Keratinocyte (primary cell): ENCODE measurements around the gene MTHFD1L. TPM values are rescaled to one million over a fixed set of nuclear protein-coding genes. Genes with fewer than 3 reads are reported as not detected.
"Not testable (repeated sequence)": the region's sequence is repeated elsewhere in the genome, so short reads cannot be mapped to it uniquely, and the experiment has no call there.

Source experiments
- DNase-seq: peaks from one replicate; pipeline ENCODE4 v3.0.0-alpha.2; 2011; ENCODE audit warnings: low read depth, missing footprints, low spot score
- FAIRE-seq: peaks from 2 replicates; lab custom pipeline; 2011; peaks lifted over from hg19 to GRCh38; lab: Jason Lieb, UNC
- H2AFZ ChIP-seq: 2 replicates; pipeline ENCODE4 v1.6.0; 2012; ENCODE audit warnings: low read length, control low read depth, inconsistent platforms; ENCODE audit not compliant: control insufficient read depth
- H3K27ac ChIP-seq: 2 replicates; pipeline ENCODE4 v1.5.1; 2011; ENCODE audit warnings: low read length; ENCODE audit not compliant: control insufficient read depth, insufficient read depth
- H3K27me3 ChIP-seq: 3 replicates; pipeline ENCODE4 v1.6.0; 2011; ENCODE audit warnings: low read length; ENCODE audit not compliant: control insufficient read depth, insufficient read depth; ENCODE audit errors: extremely low read depth
- H3K36me3 ChIP-seq, 2 experiments: 2 replicates in 1 of 2; 3 replicates in 1 of 2; pipeline ENCODE4 v1.5.1; 2011; ENCODE audit warnings: low read length in 2 of 2, mild to moderate bottlenecking in 1 of 2; ENCODE audit not compliant: control insufficient read depth in 2 of 2, insufficient read depth in 2 of 2; ENCODE audit errors: extremely low read depth in 1 of 2
- H3K4me1 ChIP-seq: 3 replicates; pipeline ENCODE4 v1.5.1; 2011; ENCODE audit warnings: low read length; ENCODE audit not compliant: control insufficient read depth, insufficient read depth; ENCODE audit errors: extremely low read depth
- H3K4me2 ChIP-seq: 3 replicates; pipeline ENCODE4 v1.6.0; 2011; ENCODE audit warnings: low read depth, low read length; ENCODE audit not compliant: control insufficient read depth, insufficient read depth; ENCODE audit errors: extremely low read depth
- H3K4me3 ChIP-seq, 3 experiments: fragments of 200-600 bp in 1 of 3; sonication (generic) in 1 of 3; 2 replicates in 2 of 3; 3 replicates in 1 of 3; pipeline ENCODE4 v1.5.1; 2011 to 2016; ENCODE audit warnings: low read length in 3 of 3, mild to moderate bottlenecking in 3 of 3, control low read depth in 2 of 3, inconsistent platforms in 1 of 3, low read depth in 1 of 3, mixed read lengths in 1 of 3, mixed run types in 1 of 3, moderate library complexity in 1 of 3; ENCODE audit not compliant: control insufficient read depth in 2 of 3, insufficient read depth in 2 of 3; ENCODE audit errors: extremely low read depth in 1 of 3
- H3K79me2 ChIP-seq: 2 replicates; pipeline ENCODE4 v1.6.0; 2012; ENCODE audit warnings: low read length; ENCODE audit not compliant: control insufficient read depth, insufficient read depth
- H3K9ac ChIP-seq: 3 replicates; pipeline ENCODE4 v1.6.0; 2011; ENCODE audit warnings: low read length; ENCODE audit not compliant: control insufficient read depth, insufficient read depth; ENCODE audit errors: extremely low read depth
- H3K9me1 ChIP-seq: 3 replicates; pipeline ENCODE4 v1.6.0; 2011; ENCODE audit warnings: low read length; ENCODE audit not compliant: control insufficient read depth, insufficient read depth; ENCODE audit errors: extremely low read depth
- H3K9me3 ChIP-seq: 2 replicates; pipeline ENCODE4 v1.5.1; 2012; ENCODE audit warnings: low read depth, low read length; ENCODE audit not compliant: control insufficient read depth
- H4K20me1 ChIP-seq: 3 replicates; pipeline ENCODE4 v1.6.0; 2011; ENCODE audit warnings: low read length; ENCODE audit not compliant: control insufficient read depth, insufficient read depth; ENCODE audit errors: extremely low read depth
- EZH2 ChIP-seq: IDR thresholded peaks from one replicate; pipeline ENCODE4 v1.6.1; 2012; ENCODE audit warnings: inconsistent platforms, mild to moderate bottlenecking, low read length, moderate library complexity
- dilution Hi-C: fragments of 300-500 bp; cut with MboI; formaldehyde crosslinking; loops from one replicate; pipeline ENCODE4 v1.7.0; 2020; ENCODE audit warnings: low sequenced_read_pairs; ENCODE audit not compliant: extremely low pct_ligation_motif_present
- polyA plus RNA-seq, 5 experiments: library from polyadenylated mRNA; depleted of rRNA in 3 of 5; stranded (reverse) in 3 of 5; stranded (forward) in 1 of 5; unstranded in 1 of 5; fragments of >200 nt; gene quantifications; 1 replicate in 1 of 5; 2 replicates in 3 of 5; 3 replicates in 1 of 5; pipeline versions ENCODE4 v1.2.1 to v1.2.3, GENCODE V29; 2011 to 2012; ENCODE audit warnings: missing spikeins in 2 of 5, low read depth in 1 of 5, low replicate concordance in 1 of 5
- TF ChIP-seq, protein P1 (sequence below), 3 experiments: IDR thresholded peaks in 1 of 3; conservative IDR thresholded peaks in 1 of 3; optimal IDR thresholded peaks in 1 of 3; 2 replicates in 2 of 3; 3 replicates in 1 of 3; pipeline versions ENCODE3 to v1.5.1; 2011; ENCODE audit warnings: low read length in 3 of 3, mild to moderate bottlenecking in 3 of 3, moderate library complexity in 2 of 3, control low read depth in 1 of 3, inconsistent platforms in 1 of 3; ENCODE audit not compliant: insufficient read depth in 2 of 3; ENCODE audit errors: extremely low read depth in 1 of 3

Gene MTHFD1L
- polyA plus RNA-seq, 1 donor (not counting 4 experiments of a cell fraction or from before 2014, with no cell fraction given), result 38.0 TPM

DNA sequence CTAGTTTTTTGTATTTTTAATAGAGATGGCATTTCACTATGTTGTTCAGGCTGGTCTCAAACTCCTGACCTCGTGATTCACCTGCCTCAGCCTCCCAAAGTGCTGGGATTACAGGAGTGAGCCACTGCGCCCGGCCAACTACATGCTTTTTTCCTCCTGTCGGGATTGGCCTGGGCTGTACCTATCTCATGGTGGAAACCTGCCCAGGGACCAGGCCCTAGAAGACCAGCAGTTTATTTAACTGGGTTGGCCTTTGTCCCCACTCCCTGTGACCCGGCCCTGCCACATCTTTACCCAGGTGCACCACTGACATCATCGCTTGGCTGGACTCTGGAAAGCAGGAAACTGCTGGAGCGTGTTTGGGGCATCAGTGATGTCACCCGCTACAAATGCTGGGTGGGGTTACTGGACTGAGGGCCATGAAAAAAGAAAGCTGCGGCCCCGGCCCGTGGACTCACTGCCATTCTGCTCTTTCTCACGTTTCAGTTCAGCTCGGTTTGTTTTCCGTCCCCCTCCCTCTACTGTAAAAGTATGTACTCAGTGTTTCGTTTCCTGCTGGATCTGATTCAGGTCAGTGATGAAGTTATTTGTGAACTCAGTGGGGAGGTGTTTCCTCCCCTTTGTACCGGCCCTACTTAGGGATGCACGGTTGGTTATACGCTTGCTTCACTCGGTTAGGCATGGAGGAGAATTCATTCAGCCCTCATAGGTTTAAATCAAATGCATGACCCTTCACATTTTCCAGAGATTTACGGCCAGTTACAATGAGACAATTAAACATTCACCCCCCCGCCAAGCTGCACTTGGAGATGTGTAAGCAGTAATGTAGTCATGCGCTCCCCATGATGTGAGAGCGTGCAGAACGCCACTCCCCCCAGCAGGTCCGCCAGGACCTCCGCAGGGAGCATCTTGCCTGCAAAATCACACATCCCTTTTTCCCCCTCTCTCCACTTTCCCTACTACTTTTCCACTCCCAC is 179.3 kb downstream of the MTHFD1L start:
- FAIRE-seq (no peak), DNase-seq (no peak)
- no peak overlapping the region for H2AFZ ChIP-seq
- H3K9me1 ChIP-seq, result no peaks in the 10 kb centered on the region
- dilution Hi-C loops, result no loop called here
- H3K36me3 ChIP-seq, result peaks cover 0 to 5% of the 10 kb centered on the region in 2 experiments
- H3K4me1 ChIP-seq, result peaks cover 30% of the 10 kb centered on the region
- H3K27me3 ChIP-seq, result no peaks in the 10 kb centered on the region
- no peaks in the 10 kb centered on the region for H3K79me2 ChIP-seq
- no peaks in the 10 kb centered on the region for H4K20me1 ChIP-seq
- H3K9me3 ChIP-seq, result no peaks in the 10 kb centered on the region
- no peak overlapping the region for H3K4me3 ChIP-seq
- no peak for TF ChIP-seq EZH2
- TF ChIP-seq, protein P1, sequence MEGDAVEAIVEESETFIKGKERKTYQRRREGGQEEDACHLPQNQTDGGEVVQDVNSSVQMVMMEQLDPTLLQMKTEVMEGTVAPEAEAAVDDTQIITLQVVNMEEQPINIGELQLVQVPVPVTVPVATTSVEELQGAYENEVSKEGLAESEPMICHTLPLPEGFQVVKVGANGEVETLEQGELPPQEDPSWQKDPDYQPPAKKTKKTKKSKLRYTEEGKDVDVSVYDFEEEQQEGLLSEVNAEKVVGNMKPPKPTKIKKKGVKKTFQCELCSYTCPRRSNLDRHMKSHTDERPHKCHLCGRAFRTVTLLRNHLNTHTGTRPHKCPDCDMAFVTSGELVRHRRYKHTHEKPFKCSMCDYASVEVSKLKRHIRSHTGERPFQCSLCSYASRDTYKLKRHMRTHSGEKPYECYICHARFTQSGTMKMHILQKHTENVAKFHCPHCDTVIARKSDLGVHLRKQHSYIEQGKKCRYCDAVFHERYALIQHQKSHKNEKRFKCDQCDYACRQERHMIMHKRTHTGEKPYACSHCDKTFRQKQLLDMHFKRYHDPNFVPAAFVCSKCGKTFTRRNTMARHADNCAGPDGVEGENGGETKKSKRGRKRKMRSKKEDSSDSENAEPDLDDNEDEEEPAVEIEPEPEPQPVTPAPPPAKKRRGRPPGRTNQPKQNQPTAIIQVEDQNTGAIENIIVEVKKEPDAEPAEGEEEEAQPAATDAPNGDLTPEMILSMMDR (optimal IDR thresholded peaks at IDR 0.05 in 1 of 3, IDR thresholded peaks at IDR 0.05 in 1 of 3, conservative IDR thresholded peaks at IDR 0.05 in 1 of 3; ENCODE audit: extremely low read depth in 1 of 3, insufficient read depth in 2 of 3, low read length in 3 of 3), result no peak
- peak overlapping the region; percentile 75 for H3K27ac ChIP-seq
- H3K4me2 ChIP-seq, result no peak overlapping the region
- H3K9ac ChIP-seq, result peak overlapping the region; percentile 25

DNA sequence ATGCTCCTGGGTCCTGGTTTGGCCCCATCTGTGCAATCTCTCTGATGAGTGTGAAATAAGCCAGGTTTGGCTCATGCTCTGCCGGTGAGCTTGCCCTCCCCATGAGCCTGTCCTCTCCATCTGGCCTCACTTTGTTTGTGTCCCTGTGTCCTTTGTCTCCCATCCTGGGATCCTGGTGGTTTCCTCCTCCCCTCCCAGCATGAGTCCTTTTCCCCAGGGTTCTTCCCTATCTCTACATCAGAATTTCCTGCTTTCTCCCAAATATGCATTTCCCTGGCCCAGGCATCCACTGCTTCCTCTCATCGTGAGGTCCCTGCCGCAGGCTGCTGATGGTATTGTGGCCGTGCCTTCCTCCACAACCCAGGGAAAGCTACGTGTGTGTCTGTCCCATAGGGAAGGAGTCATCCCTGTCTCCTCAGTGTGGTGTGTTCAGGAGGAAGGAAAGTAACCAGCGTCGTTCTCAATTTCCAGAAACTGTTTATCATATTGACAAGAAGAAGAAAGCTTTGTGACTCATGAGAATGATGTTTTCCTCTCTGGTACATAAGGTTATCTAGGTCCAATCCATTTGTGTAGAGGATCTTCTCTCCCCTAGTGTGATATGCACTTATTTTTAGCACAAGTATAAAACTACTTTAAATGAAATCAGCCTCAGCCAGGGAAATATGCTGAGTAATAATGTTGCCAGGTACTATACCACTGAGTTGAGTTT is 180.2 kb downstream of the MTHFD1L start:
- H3K4me1 ChIP-seq, result peaks cover 29% of the 10 kb centered on the region
- H3K27me3 ChIP-seq, H3K9me3 ChIP-seq, H4K20me1 ChIP-seq, H3K79me2 ChIP-seq, FAIRE-seq, H3K4me3 ChIP-seq, DNase-seq, H3K9me1 ChIP-seq, H3K36me3 ChIP-seq, dilution Hi-C loops: not testable (repeated sequence)
- peak overlapping the region; percentile 25 for H3K9ac ChIP-seq
- H2AFZ ChIP-seq, result peak overlapping the region; percentile 29
- peak overlapping the region; percentile 75 for H3K27ac ChIP-seq
- H3K4me2 ChIP-seq, result peak overlapping the region; percentile 30
